GM12872 (cell line): ENCODE data around the gene EOMES.

Experiments used
- TF ChIP-seq, protein P1 (sequence below): IDR thresholded peaks from 3 replicates; pipeline ENCODE4 v1.5.1; 2011; ENCODE audit warnings: low read depth, mild to moderate bottlenecking, low read length, moderate library complexity; ENCODE audit not compliant: insufficient read depth

The EOMES gene

DNA sequence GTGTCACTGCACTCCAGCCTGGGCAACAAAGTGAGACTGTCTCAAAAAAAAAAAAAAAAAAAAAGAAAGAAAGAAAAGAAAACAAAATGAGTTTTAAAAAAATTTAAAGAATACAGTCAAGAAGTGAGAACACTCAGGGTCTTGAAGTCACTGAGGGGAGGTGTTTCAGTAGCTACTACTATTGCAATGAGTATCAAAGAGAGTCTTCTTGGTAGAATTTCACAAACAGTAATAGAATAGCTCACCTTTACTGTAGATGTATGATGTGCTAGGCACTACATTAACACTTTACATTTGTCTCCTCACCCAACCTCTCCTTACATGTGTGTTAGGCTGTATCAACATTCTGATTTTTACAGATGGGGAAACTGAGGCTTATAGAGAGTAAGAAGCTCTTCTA, 43.9 kb downstream of the EOMES start:
- TF ChIP-seq, protein P1, sequence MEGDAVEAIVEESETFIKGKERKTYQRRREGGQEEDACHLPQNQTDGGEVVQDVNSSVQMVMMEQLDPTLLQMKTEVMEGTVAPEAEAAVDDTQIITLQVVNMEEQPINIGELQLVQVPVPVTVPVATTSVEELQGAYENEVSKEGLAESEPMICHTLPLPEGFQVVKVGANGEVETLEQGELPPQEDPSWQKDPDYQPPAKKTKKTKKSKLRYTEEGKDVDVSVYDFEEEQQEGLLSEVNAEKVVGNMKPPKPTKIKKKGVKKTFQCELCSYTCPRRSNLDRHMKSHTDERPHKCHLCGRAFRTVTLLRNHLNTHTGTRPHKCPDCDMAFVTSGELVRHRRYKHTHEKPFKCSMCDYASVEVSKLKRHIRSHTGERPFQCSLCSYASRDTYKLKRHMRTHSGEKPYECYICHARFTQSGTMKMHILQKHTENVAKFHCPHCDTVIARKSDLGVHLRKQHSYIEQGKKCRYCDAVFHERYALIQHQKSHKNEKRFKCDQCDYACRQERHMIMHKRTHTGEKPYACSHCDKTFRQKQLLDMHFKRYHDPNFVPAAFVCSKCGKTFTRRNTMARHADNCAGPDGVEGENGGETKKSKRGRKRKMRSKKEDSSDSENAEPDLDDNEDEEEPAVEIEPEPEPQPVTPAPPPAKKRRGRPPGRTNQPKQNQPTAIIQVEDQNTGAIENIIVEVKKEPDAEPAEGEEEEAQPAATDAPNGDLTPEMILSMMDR, result no peak

DNA sequence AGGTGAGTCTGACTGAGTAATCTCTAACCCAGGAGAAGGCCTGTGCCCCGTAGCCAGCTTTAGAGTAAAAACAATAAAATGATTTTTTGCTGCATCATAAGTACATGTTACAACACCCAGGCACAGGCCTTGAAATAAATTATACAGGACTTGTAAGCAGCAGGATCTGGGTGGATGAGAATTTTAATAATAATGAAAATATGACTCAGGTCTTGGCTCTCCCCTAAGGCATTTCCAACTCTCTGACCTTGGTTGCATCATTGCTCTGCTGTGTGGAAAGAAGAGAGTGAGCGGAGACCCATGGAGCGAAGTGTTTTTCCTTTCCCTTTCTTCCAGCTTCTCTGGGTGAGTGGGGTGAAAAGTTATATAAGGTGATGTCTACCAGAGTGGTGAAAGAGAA, 44.6 kb downstream of the EOMES start:
- TF ChIP-seq, protein P1, result no peak

DNA sequence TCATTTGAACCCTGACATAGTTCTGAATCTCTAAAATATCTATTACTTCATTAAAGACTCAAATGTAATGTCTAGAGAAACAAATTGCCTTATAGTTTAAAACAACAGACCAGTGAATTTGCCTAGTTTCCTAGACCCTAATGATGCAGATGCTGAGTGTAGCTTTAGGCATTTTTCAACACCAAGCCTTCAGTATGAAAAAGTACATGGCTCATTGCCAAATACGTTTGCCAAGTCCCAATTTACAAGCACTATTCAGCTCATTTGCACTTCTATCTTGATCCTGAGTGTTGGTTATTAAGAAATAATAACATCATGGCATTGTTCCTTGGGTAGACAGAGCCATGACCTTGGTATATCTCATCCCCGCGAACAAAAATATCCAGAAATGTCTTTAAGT, 46.8 kb downstream of the EOMES start:
- TF ChIP-seq, protein P1, result no peak

DNA sequence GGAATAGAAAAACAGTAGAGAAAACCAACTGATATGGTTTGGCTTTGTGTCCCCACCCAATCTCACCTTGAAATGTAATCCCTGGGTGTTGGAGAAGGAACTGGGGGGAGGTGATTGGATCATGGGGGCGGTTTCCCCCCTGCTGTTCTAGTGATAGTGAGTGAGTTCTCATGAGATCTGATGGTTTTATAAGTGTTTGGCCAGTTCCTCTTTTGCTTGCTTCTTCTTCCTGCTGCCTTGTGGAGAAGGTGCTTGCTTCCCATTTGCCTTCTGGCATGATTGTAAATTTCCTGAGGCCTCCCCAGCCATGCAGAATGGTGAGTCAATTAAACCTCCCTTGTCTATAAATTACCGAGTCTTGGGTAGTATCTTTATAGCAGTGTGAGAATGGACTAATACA, 48.4 kb downstream of the EOMES start:
- TF ChIP-seq, protein P1, result no peak

DNA sequence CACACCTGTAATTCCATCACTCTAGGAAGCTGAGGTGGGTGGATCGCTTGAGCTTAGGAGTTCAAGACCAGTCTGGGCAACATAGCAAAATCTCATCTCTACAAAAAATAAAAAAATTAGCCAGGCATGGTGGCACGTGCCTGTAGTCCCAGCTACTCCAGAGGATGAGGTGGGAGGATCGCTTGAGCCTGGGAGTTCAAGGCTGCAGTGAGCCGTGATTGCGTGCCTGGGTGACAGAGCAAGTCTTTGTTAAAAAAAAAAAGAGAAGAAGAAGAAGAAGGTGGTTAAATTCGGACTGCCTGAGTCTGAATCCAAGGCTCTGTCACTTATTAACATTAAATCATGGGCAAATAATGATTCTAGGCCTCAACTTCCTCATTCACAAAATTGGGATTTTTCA, 51.0 kb downstream of the EOMES start:
- TF ChIP-seq, protein P1, result no peak

DNA sequence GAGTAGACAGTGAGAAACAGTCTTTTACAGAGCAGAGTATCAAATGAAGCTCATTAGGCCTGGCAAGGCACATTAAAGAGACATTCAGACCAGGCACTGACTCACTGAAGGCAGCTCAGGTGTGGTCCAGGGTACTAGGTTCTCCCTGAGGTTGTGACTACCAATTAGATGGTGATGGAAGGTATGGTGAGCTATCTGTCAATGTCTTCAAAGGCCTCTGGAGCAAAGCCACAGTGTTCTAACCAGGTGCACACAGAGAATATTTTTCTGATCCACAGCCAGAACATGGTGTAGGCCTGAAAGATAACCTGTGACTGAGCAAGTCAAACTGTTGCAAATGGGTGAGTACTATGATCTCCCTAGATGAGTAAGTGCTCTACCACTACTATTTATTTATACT, 51.5 kb downstream of the EOMES start:
- TF ChIP-seq, protein P1, result no peak

DNA sequence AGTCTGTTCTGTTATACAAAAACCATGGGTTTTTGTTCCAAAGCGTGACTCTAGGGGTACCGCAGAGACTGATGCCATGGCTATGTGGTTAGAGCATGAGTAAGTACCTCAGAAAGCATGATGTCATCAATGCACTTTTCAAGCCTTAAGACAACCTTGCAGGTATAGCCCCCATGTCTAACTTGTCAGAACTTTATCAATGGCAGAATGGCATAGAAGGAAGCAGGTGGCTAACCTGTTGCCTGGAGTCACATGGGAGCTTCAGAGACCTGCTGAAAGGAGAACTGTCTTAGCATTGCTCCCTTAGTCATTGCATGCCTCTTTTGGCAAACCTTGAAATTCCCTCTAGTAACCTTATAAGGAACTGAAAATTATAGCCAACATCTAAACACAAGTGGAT, 52.5 kb downstream of the EOMES start:
- TF ChIP-seq, protein P1, result no peak

DNA sequence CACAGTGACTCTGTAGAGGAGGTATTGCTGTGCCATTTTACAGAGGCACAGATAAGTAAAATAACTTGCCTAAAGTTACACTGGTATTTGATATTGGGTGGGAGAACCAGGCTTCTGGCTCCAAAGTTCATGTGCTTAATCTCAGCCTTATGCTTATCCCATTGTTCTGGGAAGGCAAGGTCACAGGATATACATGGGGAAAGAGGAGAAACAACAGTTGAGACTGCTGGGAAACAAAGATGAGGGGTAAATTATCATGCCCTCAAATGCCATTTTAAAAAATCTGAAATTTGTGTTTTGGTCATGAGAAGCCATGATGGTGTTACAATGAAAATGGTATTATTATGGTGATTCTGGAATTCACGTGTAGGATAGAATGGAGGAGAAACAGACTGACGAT, 54.4 kb downstream of the EOMES start:
- TF ChIP-seq, protein P1, result no peak
